Measurements from ENCODE around the gene HECA. TPM values are rescaled to one million over a fixed set of nuclear protein-coding genes. Genes with fewer than 3 reads are reported as not detected.
"Not testable (repeated sequence)": the region's sequence is repeated elsewhere in the genome, so short reads cannot be mapped to it uniquely, and the experiment has no call there.

The HECA gene
- total RNA-seq, 2 donors from 2014 or later = 18.0 to 41.1 TPM

- H3K36me3 ChIP-seq = no peaks in the 10 kb centered on the region
- intact Hi-C loops (cut with DNase I) = no loop called here
- no peaks in the 10 kb centered on the region for H3K9me3 ChIP-seq
These were observed 71.0 kb downstream of the HECA start for GRCh38 chr6:139205843-139206242.

GRCh38 chr6:139210766-139211165 lies 75.9 kb downstream of the HECA start:
- H3K4me1 ChIP-seq; H3K36me3 ChIP-seq; H3K4me3 ChIP-seq; H3K9ac ChIP-seq (ENCODE audit: low read depth in 2 of 2, low read length in 2 of 2); H3K9me3 ChIP-seq; H3K27me3 ChIP-seq; intact Hi-C loops (cut with DNase I); DNase-seq; H3K27ac ChIP-seq: not testable (repeated sequence)

More at GRCh38 chr6:139205843-139206242, 71.0 kb downstream of the HECA start:
- no peak overlapping the region for H3K4me3 ChIP-seq
- H3K9ac ChIP-seq (ENCODE audit: low read depth in 2 of 2, low read length in 2 of 2) = no peak overlapping the region
- H3K27me3 ChIP-seq = no peaks in the 10 kb centered on the region
- H3K4me1 ChIP-seq = no peaks in the 10 kb centered on the region
- no peak overlapping the region for H3K27ac ChIP-seq
- no peak for TF ChIP-seq CTCF (IDR thresholded peaks at IDR 0.05)
- DNase-seq = no peak

- H3K9me3 ChIP-seq; H3K27me3 ChIP-seq; H3K36me3 ChIP-seq; H3K27ac ChIP-seq; H3K9ac ChIP-seq (ENCODE audit: low read depth in 2 of 2, low read length in 2 of 2); intact Hi-C loops (cut with DNase I); H3K4me3 ChIP-seq; DNase-seq; H3K4me1 ChIP-seq: not testable (repeated sequence)
These were observed 77.6 kb downstream of the HECA start for GRCh38 chr6:139212460-139212859.

GRCh38 chr6:139219271-139219729 lies 84.4 kb downstream of the HECA start:
- DNase-seq = peak; percentile 75
- Histone ChIP-seq H3K27me3 (no peaks in the 10 kb centered on the region), H3K36me3 (no peaks in the 10 kb centered on the region), H3K9ac (ENCODE audit: low read depth in 2 of 2, low read length in 2 of 2) (no peak overlapping the region), H3K4me3 (no peak overlapping the region), H3K4me1 (peaks cover 2% of the 10 kb centered on the region), H3K9me3 (no peaks in the 10 kb centered on the region), H3K27ac (peak overlapping the region; percentile 26)
- intact Hi-C loops (cut with DNase I) = loop anchor here (2.0 kb wide), 1 partner anchor 144 kb away; no protein-coding TSS in a partner anchor
- peak; percentile 66 for TF ChIP-seq CTCF (IDR thresholded peaks at IDR 0.05)

- H3K9me3 ChIP-seq = no peaks in the 10 kb centered on the region
- peak overlapping the region; percentile 26 for H3K27ac ChIP-seq
- intact Hi-C loops (cut with DNase I) = loop anchor here (2.0 kb wide), 1 partner anchor 143 kb away; no protein-coding TSS in a partner anchor
- no peak for TF ChIP-seq CTCF (IDR thresholded peaks at IDR 0.05)
- DNase-seq = no peak
- H3K27me3 ChIP-seq = no peaks in the 10 kb centered on the region
- peaks cover 2% of the 10 kb centered on the region for H3K4me1 ChIP-seq
- no peak overlapping the region for H3K4me3 ChIP-seq
- no peaks in the 10 kb centered on the region for H3K36me3 ChIP-seq
- H3K9ac ChIP-seq (ENCODE audit: low read depth in 2 of 2, low read length in 2 of 2) = no peak overlapping the region
These were observed 84.9 kb downstream of the HECA start for GRCh38 chr6:139219746-139220145.

GRCh38 chr6:139228387-139228786 lies 93.5 kb downstream of the HECA start:
- H3K27me3 ChIP-seq; H3K9me3 ChIP-seq; H3K9ac ChIP-seq (ENCODE audit: low read depth in 2 of 2, low read length in 2 of 2); intact Hi-C loops (cut with DNase I); H3K4me3 ChIP-seq; H3K27ac ChIP-seq; H3K36me3 ChIP-seq; DNase-seq; H3K4me1 ChIP-seq: not testable (repeated sequence)

Other genes starting within 250 kb of the HECA start
- gene REPS1, start 146.8 kb upstream of the HECA start, total RNA-seq = 10 to 100 TPM; 36.1 to 37.3 TPM
- 10 to 100 TPM; 64.7 to 90.6 TPM for gene ABRACL, start 106.3 kb upstream of the HECA start, total RNA-seq
- gene TXLNB, start 156.9 kb downstream of the HECA start, total RNA-seq = under 1 TPM; 0.22 to 0.29 TPM
- gene CITED2, start 239.6 kb downstream of the HECA start, total RNA-seq = 100 to 1,000 TPM; 113 to 119 TPM

Measured in colonic mucosa (tissue), 4 donors.